Activated T-helper 2 cell treated with anti-CD3 and anti-CD28 coated beads, Interferon-gamma antibody, Interleukin-2, Interleukin-4, amounts not matched to agents 10 μg/mL and 5 μg/mL and 100 μg/mL, durations not matched to agents 14 hours and 24 hours and 36 hours (primary cell): ENCODE measurements around the gene ARFRP1. TPM values are rescaled to one million over a fixed set of nuclear protein-coding genes. Genes with fewer than 3 reads are reported as not detected.
"Not testable (repeated sequence)": the region's sequence is repeated elsewhere in the genome, so short reads cannot be mapped to it uniquely, and the experiment has no call there.

Experiments used
- DNase-seq: peaks from one replicate; pipeline ENCODE4 v3.0.0; 2021; ENCODE audit warnings: low spot score
- H3K27ac Mint-ChIP-seq: one replicate; pipeline ENCODE4 v1.8.0; 2021; ENCODE audit warnings: mixed read lengths
- H3K27me3 Mint-ChIP-seq: one replicate; pipeline ENCODE4 v1.8.0; 2021; ENCODE audit warnings: low read depth, mixed read lengths
- H3K36me3 Mint-ChIP-seq: one replicate; pipeline ENCODE4 v1.8.0; 2021; ENCODE audit warnings: low read depth, mixed read lengths
- H3K4me1 Mint-ChIP-seq: one replicate; pipeline ENCODE4 v1.8.0; 2021; ENCODE audit warnings: low read depth, mixed read lengths
- H3K4me3 Mint-ChIP-seq: one replicate; pipeline ENCODE4 v1.8.0; 2021; ENCODE audit warnings: low read depth, mild to moderate bottlenecking, moderate library complexity, mixed read lengths
- H3K9me3 Mint-ChIP-seq: one replicate; pipeline ENCODE4 v1.8.0; 2021; ENCODE audit warnings: mixed read lengths
- intact Hi-C: fragments of 100-400 bp; cut with micrococcal nuclease; formaldehyde crosslinking; loops from one replicate; pipeline ENCODE4 v1.15.1; 2023
- total RNA-seq: library from RNA; stranded (reverse); gene quantifications from 2 replicates; pipeline ENCODE4 v1.2.3, GENCODE V29; 2022

ARFRP1 gene
- total RNA-seq, 1 donor from 2014 or later, result 59.0 TPM

DNA sequence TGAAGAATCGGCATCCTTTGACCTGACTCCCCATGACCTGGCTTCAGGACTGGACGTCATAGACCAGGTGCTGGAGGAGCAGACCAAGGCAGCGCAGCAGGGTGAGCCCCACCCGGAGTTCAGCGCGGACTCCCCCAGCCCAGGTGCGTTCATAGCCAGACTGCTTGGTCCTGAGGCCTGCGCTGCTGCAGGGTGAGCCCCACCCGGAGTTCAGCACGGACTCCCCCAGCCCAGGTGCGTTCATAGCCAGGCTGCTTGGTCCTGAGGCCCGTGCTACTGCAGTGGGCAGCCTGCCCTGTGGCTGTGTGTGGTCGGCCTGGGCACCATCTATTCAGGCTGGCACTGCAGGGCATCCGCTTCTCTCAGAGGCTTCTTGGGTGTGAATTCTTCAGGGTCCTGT lies 33.8 kb downstream of the ARFRP1 start:
- intact Hi-C loops, result no loop called here
- Mint-ChIP-seq H3K4me1 (no peaks in the 10 kb centered on the region), H3K4me3 (no peak overlapping the region), H3K27me3 (no peaks in the 10 kb centered on the region), H3K9me3 (no peaks in the 10 kb centered on the region), H3K36me3 (peaks cover 36% of the 10 kb centered on the region), H3K27ac (no peak overlapping the region)
- DNase-seq, result no peak

DNA sequence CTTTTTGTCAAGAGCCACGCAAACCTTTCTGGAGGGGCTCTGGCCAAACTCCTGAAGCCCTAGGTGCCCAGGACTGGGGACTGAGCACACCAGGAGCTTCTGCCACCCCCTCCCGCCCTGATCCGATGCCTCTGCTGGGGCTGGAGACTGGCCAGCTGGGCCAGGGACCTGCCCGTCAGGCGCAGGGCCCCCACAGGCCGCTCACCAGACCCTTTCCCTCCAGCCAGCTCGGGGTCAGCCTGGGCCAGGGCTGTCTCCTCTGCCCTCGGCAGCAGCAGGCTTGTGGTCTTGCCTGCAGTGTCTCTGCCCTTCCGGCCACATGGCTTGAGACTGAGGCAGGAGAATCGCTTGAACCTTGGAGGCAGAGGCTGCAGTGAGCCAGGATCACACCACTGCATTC lies 35.1 kb downstream of the ARFRP1 start:
- no peak overlapping the region for H3K27ac Mint-ChIP-seq
- H3K36me3 Mint-ChIP-seq, result peaks cover 40% of the 10 kb centered on the region
- no peak for DNase-seq
- no peaks in the 10 kb centered on the region for H3K9me3 Mint-ChIP-seq
- no peak overlapping the region for H3K4me3 Mint-ChIP-seq
- intact Hi-C loops, result no loop called here
- no peaks in the 10 kb centered on the region for H3K27me3 Mint-ChIP-seq
- H3K4me1 Mint-ChIP-seq, result no peaks in the 10 kb centered on the region

DNA sequence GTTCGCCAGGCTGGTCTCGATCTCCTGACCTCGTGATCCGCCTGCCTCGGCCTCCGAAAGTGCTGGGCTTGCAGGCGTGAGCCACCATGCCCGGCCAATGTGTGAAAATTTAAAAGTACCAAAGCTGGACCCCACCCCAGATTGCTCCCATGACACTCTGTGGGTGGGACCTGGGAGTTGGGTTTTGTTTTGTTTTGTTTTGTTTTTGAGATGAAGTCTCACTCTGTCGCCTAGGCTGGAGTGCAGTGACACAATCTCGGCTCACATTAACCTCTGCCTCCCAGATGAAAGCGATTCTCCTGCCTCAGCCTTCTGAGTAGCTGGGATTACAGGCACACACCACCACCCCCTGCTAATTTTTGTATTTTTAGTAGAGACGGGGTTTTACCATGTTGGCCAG lies 36.1 kb downstream of the ARFRP1 start:
- H3K4me3 Mint-ChIP-seq, result not testable (repeated sequence)

DNA sequence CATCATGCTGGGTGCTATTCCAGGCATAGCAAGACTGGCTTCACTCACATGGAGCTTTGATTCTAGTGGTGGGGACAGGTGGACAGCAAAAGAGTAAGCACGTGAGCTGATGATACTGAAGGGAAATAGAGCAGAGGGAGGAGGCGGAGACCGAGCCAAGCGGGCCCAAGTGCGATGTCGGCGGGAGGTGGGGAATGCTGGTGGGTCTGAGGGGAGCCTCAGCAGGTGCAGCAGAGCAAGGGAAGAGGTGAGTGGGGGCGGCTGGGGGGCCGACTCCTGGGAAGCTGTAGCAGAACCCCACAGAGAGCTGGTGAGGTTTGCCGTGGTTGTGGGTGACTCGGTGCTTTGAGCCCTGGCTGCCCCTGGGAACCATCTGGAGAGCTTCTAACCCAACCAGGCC lies 39.4 kb downstream of the ARFRP1 start:
- intact Hi-C loops, result no loop called here
- no peak for DNase-seq
- Mint-ChIP-seq H3K4me1 (no peaks in the 10 kb centered on the region), H3K4me3 (no peak overlapping the region), H3K9me3 (no peaks in the 10 kb centered on the region), H3K36me3 (peaks cover 32% of the 10 kb centered on the region), H3K27me3 (no peaks in the 10 kb centered on the region), H3K27ac (no peak overlapping the region)

More for the DNA sequence above, 36.1 kb downstream of the ARFRP1 start:
- intact Hi-C loops, H3K4me1 Mint-ChIP-seq, DNase-seq, H3K27me3 Mint-ChIP-seq, H3K27ac Mint-ChIP-seq, H3K9me3 Mint-ChIP-seq: not testable (repeated sequence)
- peaks cover 40% of the 10 kb centered on the region for H3K36me3 Mint-ChIP-seq

DNA sequence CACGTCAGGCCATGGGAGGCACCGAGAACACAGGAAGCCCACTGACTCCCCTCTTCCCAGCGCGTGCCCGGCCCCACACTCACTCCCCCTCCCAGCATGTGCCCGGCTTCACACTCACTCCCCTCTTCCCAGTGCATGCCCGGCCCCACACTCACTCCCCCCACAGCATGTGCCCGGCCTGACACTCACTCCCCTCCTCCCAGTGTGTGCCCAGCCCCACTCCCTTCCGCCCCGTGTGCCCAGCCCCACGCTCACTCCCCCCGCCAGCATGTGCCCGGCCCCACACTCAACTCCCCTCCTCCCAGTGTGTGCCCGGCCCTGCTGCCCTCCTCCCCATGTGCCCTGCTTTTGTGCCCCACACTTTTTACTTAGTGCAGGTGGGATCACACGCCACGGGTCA lies 39.9 kb downstream of the ARFRP1 start:
- Mint-ChIP-seq H3K36me3 (peaks cover 32% of the 10 kb centered on the region), H3K9me3 (no peaks in the 10 kb centered on the region), H3K27ac (no peak overlapping the region), H3K4me1 (no peaks in the 10 kb centered on the region), H3K4me3 (no peak overlapping the region), H3K27me3 (no peaks in the 10 kb centered on the region)
- DNase-seq, result no peak
- intact Hi-C loops, result no loop called here

DNA sequence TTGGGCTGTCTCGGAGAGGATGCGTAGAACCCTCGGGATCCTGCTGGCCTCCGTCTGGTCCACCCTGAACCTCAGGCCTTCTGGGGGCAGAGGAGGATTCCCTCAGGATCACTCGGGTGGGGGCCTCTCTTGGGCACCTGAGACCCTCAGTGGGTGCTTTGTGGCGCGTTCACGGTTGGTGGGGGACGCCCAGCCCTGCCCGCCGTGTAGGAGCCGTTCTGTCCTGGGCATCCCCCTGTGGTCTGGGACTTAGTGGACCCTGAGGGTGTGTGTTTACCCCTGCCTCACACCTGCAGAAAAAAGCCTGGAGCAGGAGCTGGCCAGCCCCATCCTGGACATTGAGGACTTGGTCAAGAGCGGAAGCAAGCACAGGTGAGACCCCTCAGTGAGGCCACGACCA lies 42.1 kb downstream of the ARFRP1 start:
- H3K4me1 Mint-ChIP-seq, result no peaks in the 10 kb centered on the region
- no peak overlapping the region for H3K4me3 Mint-ChIP-seq
- no peak overlapping the region for H3K27ac Mint-ChIP-seq
- intact Hi-C loops, result no loop called here
- H3K27me3 Mint-ChIP-seq, result no peaks in the 10 kb centered on the region
- no peaks in the 10 kb centered on the region for H3K9me3 Mint-ChIP-seq
- no peak for DNase-seq
- peaks cover 34% of the 10 kb centered on the region for H3K36me3 Mint-ChIP-seq

DNA sequence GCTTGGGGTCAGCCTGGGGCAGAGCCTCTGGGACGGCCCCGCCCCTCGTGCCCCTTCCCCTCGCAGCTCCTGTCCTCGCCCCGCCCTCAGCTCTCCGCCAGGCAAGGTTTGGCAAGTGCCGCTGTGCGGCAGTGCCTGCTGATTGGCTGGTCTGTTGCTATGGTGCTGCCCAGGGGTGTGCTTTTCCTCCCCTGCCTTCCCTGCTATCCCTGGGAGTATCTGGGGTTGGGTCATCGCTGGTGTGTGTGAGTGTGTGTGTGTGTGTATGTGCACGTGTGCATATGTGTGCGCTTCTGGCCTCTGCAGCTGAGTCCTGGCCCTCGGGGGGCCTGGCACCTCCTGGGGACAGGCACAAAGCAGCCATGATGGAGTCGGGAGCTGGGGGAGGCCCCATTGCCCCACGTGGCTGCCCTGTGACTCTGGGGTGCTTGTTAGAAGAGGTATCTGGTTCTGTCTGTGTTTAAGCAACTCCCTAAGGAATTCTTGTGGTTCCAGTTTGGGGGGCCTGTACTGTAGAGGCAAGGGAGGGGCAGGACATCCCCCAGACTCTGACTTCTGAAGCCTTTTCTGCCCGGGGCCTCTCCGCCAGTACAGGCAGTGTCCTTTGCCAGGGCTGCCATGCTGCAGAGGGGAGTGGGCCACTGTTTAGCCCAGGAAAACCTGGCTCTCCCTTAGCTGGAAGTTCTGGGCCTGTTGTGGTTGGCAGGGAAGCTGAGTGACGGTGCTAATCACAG lies 42.7 kb downstream of the ARFRP1 start:
- Mint-ChIP-seq H3K9me3 (no peaks in the 10 kb centered on the region), H3K4me1 (no peaks in the 10 kb centered on the region), H3K4me3 (no peak overlapping the region), H3K27ac (no peak overlapping the region), H3K27me3 (no peaks in the 10 kb centered on the region), H3K36me3 (peaks cover 31% of the 10 kb centered on the region)
- no peak for DNase-seq
- intact Hi-C loops, result no loop called here

DNA sequence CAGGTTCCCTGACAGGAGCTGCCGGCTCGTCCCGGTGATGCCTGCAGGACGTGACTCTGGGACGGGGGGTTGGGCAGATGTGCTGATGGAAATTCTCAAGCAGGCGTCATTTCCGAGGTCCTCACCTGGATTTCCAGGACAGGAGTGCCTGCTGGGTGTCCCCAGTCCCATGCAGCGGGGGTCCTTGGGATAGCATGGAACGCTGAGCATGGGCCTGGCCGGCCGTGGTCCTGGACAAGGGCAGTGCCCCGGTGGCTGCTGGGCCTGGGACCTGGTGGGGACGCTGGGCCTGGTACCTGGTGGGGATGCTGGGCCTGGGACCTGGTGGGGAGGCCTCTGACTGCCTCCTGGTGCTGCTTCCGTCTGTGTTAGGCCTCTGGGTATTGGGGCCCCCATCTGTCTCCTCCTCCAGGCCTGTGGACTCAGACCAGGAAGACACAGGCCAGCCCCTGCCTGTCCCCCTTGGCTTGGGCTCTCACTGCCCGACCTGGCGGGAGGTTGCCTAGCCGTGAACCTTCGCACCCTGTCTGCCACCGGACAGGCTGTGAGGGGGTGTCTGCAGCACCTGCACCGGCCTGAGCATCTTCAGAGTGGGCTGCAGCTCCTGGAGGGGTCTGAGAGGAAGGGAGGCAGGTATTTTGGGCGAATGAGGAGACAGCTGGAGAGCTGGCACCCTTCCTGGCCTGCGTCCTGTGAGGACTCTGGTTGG lies 43.5 kb downstream of the ARFRP1 start:
- peaks cover 6% of the 10 kb centered on the region for H3K4me1 Mint-ChIP-seq
- no peak overlapping the region for H3K27ac Mint-ChIP-seq
- H3K9me3 Mint-ChIP-seq, result no peaks in the 10 kb centered on the region
- DNase-seq, result no peak
- no peaks in the 10 kb centered on the region for H3K27me3 Mint-ChIP-seq
- intact Hi-C loops, result no loop called here
- H3K36me3 Mint-ChIP-seq, result peaks cover 35% of the 10 kb centered on the region
- H3K4me3 Mint-ChIP-seq, result no peak overlapping the region

DNA sequence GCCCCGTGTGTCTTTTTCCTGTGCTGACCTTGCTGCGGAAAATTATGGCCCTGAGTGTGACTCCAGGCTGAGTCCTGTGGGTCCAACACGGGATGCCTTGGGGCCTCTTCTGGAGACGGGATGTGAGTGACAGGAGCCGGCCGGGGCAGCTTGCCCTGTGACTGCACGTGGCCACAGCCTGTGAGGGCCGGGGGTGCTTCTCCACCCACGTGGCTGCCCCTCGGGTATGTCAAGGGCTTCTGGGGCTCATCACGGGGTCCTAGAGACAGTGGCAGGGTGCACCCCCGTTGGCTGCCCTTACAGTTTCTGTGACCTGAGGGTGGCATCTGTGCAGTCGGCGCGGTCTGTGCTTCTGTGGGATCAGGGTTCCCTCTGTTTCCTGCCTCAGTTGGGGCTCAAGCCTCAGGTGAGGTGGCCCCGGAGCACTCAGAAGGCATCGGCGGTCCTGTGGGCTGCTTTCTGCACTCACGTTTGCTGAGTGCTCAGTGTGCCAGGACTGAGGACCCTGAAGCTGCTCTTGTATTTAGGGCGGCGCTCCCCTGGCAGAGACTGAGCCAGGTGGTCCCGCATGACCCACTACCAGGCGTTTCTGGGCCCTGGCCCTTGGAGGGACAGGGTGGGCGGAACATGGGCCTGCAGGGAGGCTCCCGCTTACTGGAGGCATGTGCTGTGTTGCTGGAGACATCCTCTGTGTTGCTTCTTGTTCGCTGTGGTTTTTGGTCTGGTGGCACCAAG lies 44.3 kb downstream of the ARFRP1 start:
- peaks cover 31% of the 10 kb centered on the region for H3K36me3 Mint-ChIP-seq
- H3K4me1 Mint-ChIP-seq, result peaks cover 9% of the 10 kb centered on the region
- H3K27ac Mint-ChIP-seq, result no peak overlapping the region
- no peak for DNase-seq
- no peaks in the 10 kb centered on the region for H3K9me3 Mint-ChIP-seq
- no peak overlapping the region for H3K4me3 Mint-ChIP-seq
- no peaks in the 10 kb centered on the region for H3K27me3 Mint-ChIP-seq
- intact Hi-C loops, result no loop called here

DNA sequence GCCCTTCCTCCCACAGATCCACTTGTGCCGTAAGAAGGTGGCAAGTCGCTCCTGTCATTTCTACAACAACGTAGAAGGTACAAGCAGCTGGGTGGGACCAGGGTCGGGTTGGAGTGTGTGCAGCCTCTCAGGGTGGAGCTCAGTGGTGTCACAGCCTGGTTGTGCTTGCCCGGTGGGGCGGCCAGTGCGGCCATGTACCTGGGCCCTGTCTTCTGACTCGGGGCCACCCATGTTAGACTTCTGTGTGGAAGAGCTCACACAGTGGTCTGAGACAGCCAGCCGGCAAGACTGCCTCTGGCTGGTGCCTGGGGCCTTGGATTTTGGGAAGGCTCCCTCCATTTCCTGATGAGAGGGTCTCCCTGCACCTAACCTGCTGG lies 45.0 kb downstream of the ARFRP1 start:
- Mint-ChIP-seq H3K36me3 (peaks cover 26% of the 10 kb centered on the region), H3K9me3 (no peaks in the 10 kb centered on the region)

DNA sequence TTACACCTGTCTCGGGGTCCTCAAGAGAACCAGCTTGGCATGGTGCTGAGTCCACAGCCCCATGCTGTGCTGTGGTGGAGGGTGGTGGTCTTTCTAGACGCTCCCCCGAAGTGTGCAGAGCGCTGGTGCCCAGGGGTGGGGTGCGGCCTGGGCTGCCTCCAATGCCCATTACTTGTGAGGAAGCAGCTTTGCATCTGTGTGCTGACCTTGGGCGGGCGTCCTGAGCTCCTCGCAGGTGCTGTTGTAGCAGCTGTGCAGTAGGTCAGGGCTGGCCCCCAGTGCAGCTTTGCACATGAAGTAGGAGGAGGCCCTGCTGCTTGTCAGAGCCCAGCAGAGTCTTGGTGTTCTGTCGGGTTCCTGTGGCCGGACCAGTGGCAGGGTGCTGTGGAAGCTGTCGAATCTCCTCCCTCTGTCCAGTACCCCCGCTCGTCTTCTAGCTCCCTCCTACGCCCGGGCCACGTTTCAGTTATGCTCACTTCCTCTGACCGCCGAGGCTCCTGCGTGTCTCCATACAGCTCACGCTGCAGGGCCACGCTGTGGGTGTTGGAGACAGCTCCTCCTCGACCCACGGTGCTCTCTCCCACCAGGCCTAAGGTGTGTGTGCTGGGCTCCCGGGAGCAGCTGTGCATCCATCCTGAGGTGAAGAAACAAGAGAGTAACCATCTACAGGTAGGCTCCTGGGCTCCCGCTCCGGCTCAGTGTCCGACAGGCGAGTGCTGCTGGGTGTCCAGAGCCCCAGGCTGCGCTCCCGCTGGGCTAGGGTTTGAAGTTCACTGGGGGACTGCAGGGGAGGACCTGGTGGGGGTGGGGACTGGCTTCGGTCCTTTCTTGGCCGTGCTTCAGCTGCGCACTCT lies 45.6 kb downstream of the ARFRP1 start:
- intact Hi-C loops, result no loop called here
- no peak overlapping the region for H3K27ac Mint-ChIP-seq
- no peaks in the 10 kb centered on the region for H3K27me3 Mint-ChIP-seq
- no peak for DNase-seq
- no peaks in the 10 kb centered on the region for H3K9me3 Mint-ChIP-seq
- peaks cover 9% of the 10 kb centered on the region for H3K4me1 Mint-ChIP-seq
- peaks cover 22% of the 10 kb centered on the region for H3K36me3 Mint-ChIP-seq
- H3K4me3 Mint-ChIP-seq, result no peak overlapping the region

More for the DNA sequence above, 45.0 kb downstream of the ARFRP1 start:
- Mint-ChIP-seq H3K27me3 (no peaks in the 10 kb centered on the region), H3K27ac (no peak overlapping the region), H3K4me1 (peaks cover 9% of the 10 kb centered on the region), H3K4me3 (no peak overlapping the region)
- intact Hi-C loops, result no loop called here
- no peak for DNase-seq

DNA sequence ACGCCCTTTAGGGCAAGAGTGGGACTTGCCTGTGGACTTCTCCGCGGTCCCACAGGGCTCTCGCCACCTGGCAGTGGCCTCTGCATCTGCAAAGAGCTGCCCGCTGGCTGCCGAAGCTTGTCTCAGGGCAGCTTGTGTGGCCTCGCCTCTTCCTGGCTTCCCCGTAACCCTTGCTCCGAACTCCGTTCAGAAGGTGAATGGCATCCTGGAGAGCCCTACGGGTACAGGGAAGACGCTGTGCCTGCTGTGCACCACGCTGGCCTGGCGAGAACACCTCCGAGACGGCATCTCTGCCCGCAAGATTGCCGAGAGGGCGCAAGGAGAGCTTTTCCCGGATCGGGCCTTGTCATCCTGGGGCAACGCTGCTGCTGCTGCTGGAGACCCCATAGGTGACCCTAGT lies 46.7 kb downstream of the ARFRP1 start:
- intact Hi-C loops, result no loop called here
- H3K4me1 Mint-ChIP-seq, result peaks cover 9% of the 10 kb centered on the region
- H3K27ac Mint-ChIP-seq, result no peak overlapping the region
- H3K4me3 Mint-ChIP-seq, result no peak overlapping the region
- no peak for DNase-seq
- H3K27me3 Mint-ChIP-seq, result no peaks in the 10 kb centered on the region
- H3K9me3 Mint-ChIP-seq, result no peaks in the 10 kb centered on the region
- H3K36me3 Mint-ChIP-seq, result peaks cover 18% of the 10 kb centered on the region
